ENCODE results near the gene SLC44A1. TPM values are rescaled to one million over a fixed set of nuclear protein-coding genes. Genes with fewer than 3 reads are reported as not detected.

Gene SLC44A1
- total RNA-seq, 8 experiments from 2014 or later: 7.3 to 166 (median 24.9) TPM

- in situ Hi-C loops (cut with MboI; ENCODE audit: low pct_unique_long_range_greater_than_20kb in 2 of 9, low sequenced_read_pairs in 9 of 9, unreplicated experiment in 9 of 9): no loop called here
- Histone ChIP-seq H3K4me3 (no peak overlapping the region), H3K4me1 (replicated peaks in 1 of 2) (peaks cover 0 to 3% of the 10 kb centered on the region in 2 donors), H3K27ac (no peak overlapping the region)
- no peak for ATAC-seq (replicated peaks in 6 of 8)
- WGBS, 10 experiments: 45 to 83% (median 72%) methylated on average over 1 to 2 of the region's 2 CpGs; no CpG with 5 or more reads in 1 of the 10 experiments
These were observed 20.8 kb upstream of the SLC44A1 start for GRCh38 chr9:105223544-105224140.

GRCh38 chr9:105226055-105226454 lies 18.4 kb upstream of the SLC44A1 start:
- H3K27ac ChIP-seq: no peak overlapping the region
- no peak for ATAC-seq (replicated peaks in 6 of 8)
- in situ Hi-C loops (cut with MboI; ENCODE audit: low pct_unique_long_range_greater_than_20kb in 2 of 9, low sequenced_read_pairs in 9 of 9, unreplicated experiment in 9 of 9): loop anchor here in 1 of 9 experiments (25.0 kb wide), 1 partner anchor 289 kb away; the partner anchor contains the start of gene ABCA1
- H3K4me3 ChIP-seq: no peak overlapping the region
- H3K4me1 ChIP-seq (replicated peaks in 1 of 2): peaks cover 0 to 3% of the 10 kb centered on the region in 2 donors

DNA sequence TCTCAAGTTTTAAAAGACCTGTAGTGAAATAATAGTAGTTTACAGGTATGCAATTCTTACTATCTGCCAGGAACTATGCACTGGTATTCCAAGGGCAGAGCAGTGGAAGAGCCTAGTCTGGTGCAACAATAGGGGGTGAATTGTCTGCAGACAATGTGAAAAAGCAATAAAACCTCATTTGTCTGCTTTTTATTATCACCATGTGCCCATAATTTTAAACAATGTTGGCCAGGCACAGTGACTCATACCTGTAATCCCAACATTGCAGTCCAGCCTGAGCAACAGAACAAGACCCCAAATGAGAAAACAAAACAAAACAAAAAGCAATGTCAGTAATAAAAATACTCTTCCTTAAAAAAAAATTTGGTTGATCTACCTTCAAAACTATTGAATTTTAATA lies 12.2 kb upstream of the SLC44A1 start:
- ATAC-seq (replicated peaks in 6 of 8): no peak
- in situ Hi-C loops (cut with MboI; ENCODE audit: low pct_unique_long_range_greater_than_20kb in 2 of 9, low sequenced_read_pairs in 9 of 9, unreplicated experiment in 9 of 9): loop anchor here in 1 of 9 experiments (25.0 kb wide), 1 partner anchor 295 kb away; the partner anchor contains the start of gene ABCA1
- no peaks in the 10 kb centered on the region for H3K4me1 ChIP-seq (replicated peaks in 1 of 2)
- no peak overlapping the region for H3K4me3 ChIP-seq
- no peak overlapping the region for H3K27ac ChIP-seq

- ATAC-seq (replicated peaks in 6 of 8): peak in 2 of 8 experiments; percentile 76 to 87
- Histone ChIP-seq H3K4me1 (replicated peaks in 1 of 2) (no peaks in the 10 kb centered on the region), H3K27ac (no peak overlapping the region), H3K4me3 (no peak overlapping the region)
- in situ Hi-C loops (cut with MboI; ENCODE audit: low pct_unique_long_range_greater_than_20kb in 2 of 9, low sequenced_read_pairs in 9 of 9, unreplicated experiment in 9 of 9): loop anchor here in 1 of 9 experiments (25.0 kb wide), 1 partner anchor 297 kb away; the partner anchor contains the start of gene ABCA1
These were observed 10.6 kb upstream of the SLC44A1 start for GRCh38 chr9:105233873-105234272.

DNA sequence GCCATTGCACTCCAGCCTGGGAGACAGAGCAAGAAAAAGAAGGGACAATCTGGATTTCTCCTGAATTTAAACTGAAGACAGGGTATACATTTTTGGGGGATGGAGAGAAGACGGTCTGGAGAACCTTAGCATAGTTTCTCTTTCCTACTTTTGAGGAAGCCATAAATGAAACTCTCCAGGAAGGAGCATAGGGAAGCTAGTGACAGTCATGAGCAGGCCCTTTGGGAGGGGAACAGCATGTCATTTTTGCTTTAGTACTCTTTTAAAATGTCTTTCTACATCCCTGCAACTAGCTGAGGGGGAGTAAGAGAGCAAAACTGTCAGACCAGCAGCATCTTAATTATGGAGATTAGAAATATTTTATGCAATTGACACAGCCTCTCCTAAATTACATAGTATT lies 8.2 kb upstream of the SLC44A1 start:
- no peak overlapping the region for H3K27ac ChIP-seq
- no peaks in the 10 kb centered on the region for H3K4me1 ChIP-seq (replicated peaks in 1 of 2)
- 80 to 100% (median 100%) methylated on average over 1 of the region's 1 CpG; no CpG with 5 or more reads in 4 of the 10 experiments for WGBS, 10 experiments
- ATAC-seq (replicated peaks in 6 of 8): peak in 1 of 8 experiments; percentile 43
- in situ Hi-C loops (cut with MboI; ENCODE audit: low pct_unique_long_range_greater_than_20kb in 2 of 9, low sequenced_read_pairs in 9 of 9, unreplicated experiment in 9 of 9): loop anchor here in 1 of 9 experiments (25.0 kb wide), 1 partner anchor 299 kb away; the partner anchor contains the start of gene ABCA1
- H3K4me3 ChIP-seq: no peak overlapping the region

- ATAC-seq (replicated peaks in 6 of 8): no peak
- H3K4me3 ChIP-seq: no peak overlapping the region
- peaks cover 0 to 5% of the 10 kb centered on the region in 2 donors for H3K4me1 ChIP-seq (replicated peaks in 1 of 2)
- in situ Hi-C loops (cut with MboI; ENCODE audit: low pct_unique_long_range_greater_than_20kb in 2 of 9, low sequenced_read_pairs in 9 of 9, unreplicated experiment in 9 of 9): loop anchor here in 1 of 9 experiments (25.0 kb wide), 1 partner anchor 300 kb away; the partner anchor contains the start of gene ABCA1
- H3K27ac ChIP-seq: no peak overlapping the region
- WGBS, 10 experiments: 80 to 100% (median 94%) methylated on average over 1 to 3 of the region's 3 CpGs; no CpG with 5 or more reads in 2 of the 10 experiments
These were observed 7.2 kb upstream of the SLC44A1 start for GRCh38 chr9:105237246-105237645.

DNA sequence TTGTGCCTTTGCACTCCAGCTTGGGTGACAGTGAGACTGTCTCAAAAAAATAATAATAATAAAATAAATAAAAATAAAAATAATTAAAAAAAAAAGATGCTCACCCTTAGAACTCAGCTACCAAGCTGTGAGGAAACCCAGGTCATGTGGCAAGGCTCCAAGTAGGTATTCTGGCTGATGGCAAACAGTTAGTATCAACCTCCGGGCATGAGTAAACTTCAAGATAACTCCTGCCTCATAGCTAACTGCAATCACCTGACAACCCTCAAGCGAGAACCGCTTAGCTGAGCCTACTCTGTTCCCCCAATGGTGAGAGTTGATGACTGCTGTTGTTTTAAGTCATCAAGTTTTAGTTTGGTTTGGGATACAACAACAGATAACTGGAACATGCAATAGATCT lies 6.1 kb upstream of the SLC44A1 start:
- 89 to 100% (median 98%) methylated on average over 2 to 3 of the region's 3 CpGs; no CpG with 5 or more reads in 2 of the 10 experiments for WGBS, 10 experiments
- ATAC-seq (replicated peaks in 6 of 8): no peak
- in situ Hi-C loops (cut with MboI; ENCODE audit: low pct_unique_long_range_greater_than_20kb in 2 of 9, low sequenced_read_pairs in 9 of 9, unreplicated experiment in 9 of 9): loop anchor here in 1 of 9 experiments (25.0 kb wide), 1 partner anchor 301 kb away; the partner anchor contains the start of gene ABCA1
- Histone ChIP-seq H3K27ac (no peak overlapping the region), H3K4me3 (no peak overlapping the region), H3K4me1 (replicated peaks in 1 of 2) (peaks cover 0 to 5% of the 10 kb centered on the region in 2 donors)

GRCh38 chr9:105241356-105242043 lies 3.0 kb upstream of the SLC44A1 start:
- no peak overlapping the region for H3K4me3 ChIP-seq
- in situ Hi-C loops (cut with MboI; ENCODE audit: low pct_unique_long_range_greater_than_20kb in 2 of 9, low sequenced_read_pairs in 9 of 9, unreplicated experiment in 9 of 9): loop anchor here in 2 of 9 experiments (10.0 to 25.0 kb wide), 2 partner anchors 304 to 317 kb away; partner anchors contain the start of gene ABCA1 (in 2 of the 2)
- no peak overlapping the region for H3K27ac ChIP-seq
- 18 to 100% (median 66%) methylated on average over 1 to 4 of the region's 4 CpGs; no CpG with 5 or more reads in 1 of the 10 experiments for WGBS, 10 experiments
- ATAC-seq (replicated peaks in 6 of 8): no peak
- peaks cover 0 to 14% of the 10 kb centered on the region in 2 donors for H3K4me1 ChIP-seq (replicated peaks in 1 of 2)

- peak in 1 of 8 experiments; percentile 7 for ATAC-seq (replicated peaks in 6 of 8)
- H3K4me1 ChIP-seq (replicated peaks in 1 of 2): peaks cover 0 to 18% of the 10 kb centered on the region in 2 donors
- in situ Hi-C loops (cut with MboI; ENCODE audit: low pct_unique_long_range_greater_than_20kb in 2 of 9, low sequenced_read_pairs in 9 of 9, unreplicated experiment in 9 of 9): loop anchor here in 2 of 9 experiments (10.0 to 25.0 kb wide), 2 partner anchors 305 to 317 kb away; partner anchors contain the start of gene ABCA1 (in 2 of the 2)
- H3K4me3 ChIP-seq: no peak overlapping the region
- 0 to 40% (median 10%) methylated on average over 1 to 2 of the region's 2 CpGs; no CpG with 5 or more reads in 2 of the 10 experiments for WGBS, 10 experiments
- no peak overlapping the region for H3K27ac ChIP-seq
These were observed 2.4 kb upstream of the SLC44A1 start for GRCh38 chr9:105242062-105242461.

GRCh38 chr9:105242557-105242956 lies 1.9 kb upstream of the SLC44A1 start:
- Histone ChIP-seq H3K4me3 (no peak overlapping the region), H3K27ac (no peak overlapping the region), H3K4me1 (replicated peaks in 1 of 2) (peaks cover 0 to 18% of the 10 kb centered on the region in 2 donors)
- in situ Hi-C loops (cut with MboI; ENCODE audit: low pct_unique_long_range_greater_than_20kb in 2 of 9, low sequenced_read_pairs in 9 of 9, unreplicated experiment in 9 of 9): loop anchor here in 2 of 9 experiments (10.0 to 25.0 kb wide), 2 partner anchors 305 to 318 kb away; partner anchors contain the start of gene ABCA1 (in 2 of the 2)
- ATAC-seq (replicated peaks in 6 of 8): no peak
- 0 to 80% (median 39%) methylated on average over 1 to 4 of the region's 4 CpGs for WGBS, 10 experiments

GRCh38 chr9:105243015-105243686 lies 1.3 kb upstream of the SLC44A1 start:
- peaks cover 0 to 18% of the 10 kb centered on the region in 2 donors for H3K4me1 ChIP-seq (replicated peaks in 1 of 2)

DNA sequence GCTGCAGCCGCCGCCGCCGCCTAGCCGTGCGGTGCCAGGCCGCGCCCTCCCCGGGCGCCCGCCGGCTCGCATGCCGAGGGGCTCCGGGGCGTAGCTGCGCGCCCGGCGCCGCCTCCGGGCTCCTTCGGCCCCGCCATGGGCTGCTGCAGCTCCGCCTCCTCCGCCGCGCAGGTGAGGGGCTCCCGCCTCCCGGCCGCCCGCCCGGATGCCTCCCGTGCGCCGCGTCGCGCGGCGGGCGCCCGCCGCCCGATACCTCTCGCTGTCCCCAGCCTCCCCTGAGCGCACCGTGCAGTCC lies 230 bp downstream of the SLC44A1 start:
- no peak for ATAC-seq (replicated peaks in 6 of 8)
- in situ Hi-C loops (cut with MboI; ENCODE audit: low pct_unique_long_range_greater_than_20kb in 2 of 9, low sequenced_read_pairs in 9 of 9, unreplicated experiment in 9 of 9): loop anchor here in 2 of 9 experiments (10.0 to 25.0 kb wide), 2 partner anchors 307 to 320 kb away; partner anchors contain the start of gene ABCA1 (in 2 of the 2)
- H3K27ac ChIP-seq: peak overlapping the region; percentile 70 to 74
- H3K4me3 ChIP-seq: peak overlapping the region; percentile 49 to 64 (median 62)
- WGBS, 10 experiments: no CpG with 5 or more reads among the region's 48 CpGs
- peaks cover 0 to 18% of the 10 kb centered on the region in 2 donors for H3K4me1 ChIP-seq (replicated peaks in 1 of 2)

More at GRCh38 chr9:105243015-105243686, 1.3 kb upstream of the SLC44A1 start:
- in situ Hi-C loops (cut with MboI; ENCODE audit: low pct_unique_long_range_greater_than_20kb in 2 of 9, low sequenced_read_pairs in 9 of 9, unreplicated experiment in 9 of 9): loop anchor here in 2 of 9 experiments (10.0 to 25.0 kb wide), 2 partner anchors 306 to 318 kb away; partner anchors contain the start of gene ABCA1 (in 2 of the 2)
- no peak overlapping the region for H3K4me3 ChIP-seq
- WGBS, 10 experiments: 11 to 86% (median 76%) methylated on average over 1 to 5 of the region's 5 CpGs; no CpG with 5 or more reads in 1 of the 10 experiments
- no peak for ATAC-seq (replicated peaks in 6 of 8)
- no peak overlapping the region for H3K27ac ChIP-seq

All from motor neuron (in vitro differentiated cells).